Measurements from ENCODE around the gene MGARP. TPM values are rescaled to one million over a fixed set of nuclear protein-coding genes. Genes with fewer than 3 reads are reported as not detected.
A peak's percentile ranks its signal among the peaks of the same experiment; 100 is the strongest.

The MGARP gene
- total RNA-seq, 1 experiment from 2014 or later, result not detected

- Histone ChIP-seq H4K20me1 (ENCODE audit: insufficient read depth, low read depth, low read length) (no peaks in the 10 kb centered on the region), H3K36me3 (ENCODE audit: insufficient read depth, low read length) (no peaks in the 10 kb centered on the region), H3K79me2 (ENCODE audit: low read length) (no peaks in the 10 kb centered on the region), H3K9me3 (ENCODE audit: low read length) (no peaks in the 10 kb centered on the region), H3K4me3 (ENCODE audit: low read length) (no peak overlapping the region), H2AFZ (ENCODE audit: low read length) (no peak overlapping the region), H3K9me2 (replicated peaks; ENCODE audit: insufficient read depth, low read length) (no peaks in the 10 kb centered on the region), H3K4me1 (ENCODE audit: low read length) (no peaks in the 10 kb centered on the region), H3K9ac (ENCODE audit: low read length) (no peak overlapping the region), H3K27me3 (ENCODE audit: low read length) (no peaks in the 10 kb centered on the region), H3K4me2 (ENCODE audit: low read depth, low read length, poor library complexity, severe bottlenecking) (no peak overlapping the region), H3K27ac (ENCODE audit: low read length) (no peak overlapping the region)
- no peak for DNase-seq
Observed at GRCh38 chr4:139234253-139234652, 45.8 kb downstream of the MGARP start.

DNA sequence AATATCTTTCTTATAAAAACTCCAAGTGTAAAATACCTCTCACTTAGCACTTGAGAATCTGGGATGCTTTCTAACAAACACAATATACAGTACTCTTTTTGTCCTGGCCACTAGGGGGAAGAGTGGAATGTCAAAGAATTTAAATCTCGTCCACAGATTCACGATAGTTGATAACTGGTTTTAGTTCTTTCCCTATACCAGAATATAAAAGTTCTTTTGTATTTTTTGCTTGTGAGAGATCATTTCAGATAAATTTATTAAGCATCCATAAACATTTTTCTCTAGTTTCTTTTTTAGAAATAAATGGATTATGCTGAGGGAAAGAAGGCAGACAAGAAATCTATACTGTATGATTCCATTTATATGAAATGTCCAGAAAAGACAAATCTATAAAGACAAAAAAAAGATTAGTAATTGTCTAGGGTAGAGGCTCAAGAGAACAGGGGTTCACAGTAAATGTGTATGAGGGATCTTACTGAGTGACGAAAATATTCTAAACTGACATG lies 50.4 kb downstream of the MGARP start:
- peak; percentile 77 for DNase-seq
- Histone ChIP-seq H3K9me3 (ENCODE audit: low read length) (no peaks in the 10 kb centered on the region), H3K9ac (ENCODE audit: low read length) (no peak overlapping the region), H3K27me3 (ENCODE audit: low read length) (no peaks in the 10 kb centered on the region), H3K4me3 (ENCODE audit: low read length) (no peak overlapping the region), H4K20me1 (ENCODE audit: insufficient read depth, low read depth, low read length) (no peaks in the 10 kb centered on the region), H3K9me2 (replicated peaks; ENCODE audit: insufficient read depth, low read length) (no peaks in the 10 kb centered on the region), H3K79me2 (ENCODE audit: low read length) (no peaks in the 10 kb centered on the region), H3K36me3 (ENCODE audit: insufficient read depth, low read length) (no peaks in the 10 kb centered on the region), H3K4me1 (ENCODE audit: low read length) (no peaks in the 10 kb centered on the region), H3K4me2 (ENCODE audit: low read depth, low read length, poor library complexity, severe bottlenecking) (no peak overlapping the region), H2AFZ (ENCODE audit: low read length) (no peak overlapping the region), H3K27ac (ENCODE audit: low read length) (no peak overlapping the region)

GRCh38 chr4:139227729-139228404 lies 52.2 kb downstream of the MGARP start:
- Histone ChIP-seq H3K79me2 (ENCODE audit: low read length) (no peaks in the 10 kb centered on the region), H3K9me3 (ENCODE audit: low read length) (no peaks in the 10 kb centered on the region), H3K36me3 (ENCODE audit: insufficient read depth, low read length) (no peaks in the 10 kb centered on the region), H3K9me2 (replicated peaks; ENCODE audit: insufficient read depth, low read length) (no peaks in the 10 kb centered on the region), H2AFZ (ENCODE audit: low read length) (no peak overlapping the region), H3K4me3 (ENCODE audit: low read length) (no peak overlapping the region), H3K4me2 (ENCODE audit: low read depth, low read length, poor library complexity, severe bottlenecking) (no peak overlapping the region), H3K9ac (ENCODE audit: low read length) (no peak overlapping the region), H3K4me1 (ENCODE audit: low read length) (no peaks in the 10 kb centered on the region), H3K27ac (ENCODE audit: low read length) (no peak overlapping the region), H3K27me3 (ENCODE audit: low read length) (no peaks in the 10 kb centered on the region), H4K20me1 (ENCODE audit: insufficient read depth, low read depth, low read length) (no peaks in the 10 kb centered on the region)
- peak; percentile 51 for DNase-seq

DNA sequence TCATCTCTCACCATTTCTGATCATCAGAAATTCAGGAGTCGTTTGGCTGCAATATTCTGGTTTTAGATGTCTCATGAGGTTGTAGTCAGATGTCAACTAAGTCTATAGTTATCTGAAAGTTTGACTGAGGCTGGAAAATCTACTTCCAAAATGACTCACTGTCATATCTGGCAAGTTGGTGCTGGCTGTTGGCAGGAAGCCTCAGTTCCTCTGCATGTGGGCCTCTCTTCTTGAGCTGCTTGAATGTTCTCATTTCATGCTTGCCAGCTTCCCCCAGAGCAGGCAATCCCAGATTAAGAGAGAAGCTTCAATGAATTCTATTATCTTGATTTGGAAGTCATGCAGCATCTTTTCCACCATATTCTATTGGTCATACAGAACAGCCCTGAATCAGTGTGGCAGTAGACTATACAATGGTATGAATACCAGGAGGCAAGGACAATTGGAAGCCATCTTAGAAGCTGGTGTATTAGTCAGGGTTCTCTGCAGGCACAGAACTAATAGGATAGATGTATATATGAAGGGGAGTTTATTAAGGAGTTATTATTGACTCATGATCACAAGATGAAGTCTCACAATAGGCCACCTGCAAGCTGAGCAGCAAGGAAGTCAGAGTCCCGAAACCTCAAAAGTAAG lies 56.2 kb downstream of the MGARP start:
- Histone ChIP-seq H3K4me1 (ENCODE audit: low read length) (no peaks in the 10 kb centered on the region), H3K27ac (ENCODE audit: low read length) (no peak overlapping the region), H4K20me1 (ENCODE audit: insufficient read depth, low read depth, low read length) (no peaks in the 10 kb centered on the region), H3K36me3 (ENCODE audit: insufficient read depth, low read length) (no peaks in the 10 kb centered on the region), H3K27me3 (ENCODE audit: low read length) (no peaks in the 10 kb centered on the region), H3K4me3 (ENCODE audit: low read length) (no peak overlapping the region), H3K9ac (ENCODE audit: low read length) (no peak overlapping the region), H3K79me2 (ENCODE audit: low read length) (no peaks in the 10 kb centered on the region), H2AFZ (ENCODE audit: low read length) (no peak overlapping the region), H3K4me2 (ENCODE audit: low read depth, low read length, poor library complexity, severe bottlenecking) (no peak overlapping the region), H3K9me3 (ENCODE audit: low read length) (no peaks in the 10 kb centered on the region), H3K9me2 (replicated peaks; ENCODE audit: insufficient read depth, low read length) (no peaks in the 10 kb centered on the region)
- DNase-seq, result no peak

DNA sequence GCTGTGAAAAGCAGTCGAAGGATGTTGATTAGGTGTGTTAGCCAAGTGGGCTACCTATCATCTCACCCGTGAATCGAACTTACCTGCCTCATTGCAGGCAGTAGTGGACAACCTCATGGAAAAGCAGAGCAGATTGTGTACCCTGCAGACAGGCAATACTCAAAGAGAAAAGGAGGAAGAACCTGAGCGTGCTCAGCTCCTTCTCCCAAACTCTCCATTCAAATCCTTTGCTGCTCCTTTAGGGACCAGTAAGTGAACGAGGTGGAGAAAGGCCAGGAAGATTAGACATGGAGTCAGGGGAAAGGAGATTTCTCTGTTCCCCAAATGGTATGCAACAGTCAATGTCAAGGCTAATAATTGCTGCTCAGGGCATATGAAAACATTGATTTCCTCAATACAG lies 57.8 kb downstream of the MGARP start:
- Histone ChIP-seq H3K9me2 (replicated peaks; ENCODE audit: insufficient read depth, low read length) (no peaks in the 10 kb centered on the region), H3K4me2 (ENCODE audit: low read depth, low read length, poor library complexity, severe bottlenecking) (no peak overlapping the region), H3K4me1 (ENCODE audit: low read length) (no peaks in the 10 kb centered on the region), H3K9me3 (ENCODE audit: low read length) (no peaks in the 10 kb centered on the region), H3K9ac (ENCODE audit: low read length) (no peak overlapping the region), H3K4me3 (ENCODE audit: low read length) (no peak overlapping the region), H3K27ac (ENCODE audit: low read length) (no peak overlapping the region), H4K20me1 (ENCODE audit: insufficient read depth, low read depth, low read length) (no peaks in the 10 kb centered on the region), H3K36me3 (ENCODE audit: insufficient read depth, low read length) (no peaks in the 10 kb centered on the region), H3K27me3 (ENCODE audit: low read length) (no peaks in the 10 kb centered on the region), H3K79me2 (ENCODE audit: low read length) (no peaks in the 10 kb centered on the region), H2AFZ (ENCODE audit: low read length) (no peak overlapping the region)
- no peak for DNase-seq

GRCh38 chr4:139221687-139222086 lies 58.3 kb downstream of the MGARP start:
- H3K36me3 ChIP-seq (ENCODE audit: insufficient read depth, low read length), result no peaks in the 10 kb centered on the region
- H3K27me3 ChIP-seq (ENCODE audit: low read length), result no peaks in the 10 kb centered on the region
- no peaks in the 10 kb centered on the region for H3K9me3 ChIP-seq (ENCODE audit: low read length)
- H3K9ac ChIP-seq (ENCODE audit: low read length), result no peak overlapping the region
- no peak overlapping the region for H2AFZ ChIP-seq (ENCODE audit: low read length)
- H3K27ac ChIP-seq (ENCODE audit: low read length), result no peak overlapping the region
- H3K79me2 ChIP-seq (ENCODE audit: low read length), result no peaks in the 10 kb centered on the region
- no peak overlapping the region for H3K4me3 ChIP-seq (ENCODE audit: low read length)
- no peaks in the 10 kb centered on the region for H3K9me2 ChIP-seq (replicated peaks; ENCODE audit: insufficient read depth, low read length)
- no peaks in the 10 kb centered on the region for H4K20me1 ChIP-seq (ENCODE audit: insufficient read depth, low read depth, low read length)
- no peaks in the 10 kb centered on the region for H3K4me1 ChIP-seq (ENCODE audit: low read length)
- no peak overlapping the region for H3K4me2 ChIP-seq (ENCODE audit: low read depth, low read length, poor library complexity, severe bottlenecking)
- no peak for DNase-seq

- no peaks in the 10 kb centered on the region for H3K9me2 ChIP-seq (replicated peaks; ENCODE audit: insufficient read depth, low read length)
- no peak for DNase-seq
Observed at GRCh38 chr4:139219450-139220055, 60.5 kb downstream of the MGARP start.

More at GRCh38 chr4:139219450-139220055, 60.5 kb downstream of the MGARP start:
- Histone ChIP-seq H2AFZ (ENCODE audit: low read length) (no peak overlapping the region), H3K36me3 (ENCODE audit: insufficient read depth, low read length) (no peaks in the 10 kb centered on the region), H3K79me2 (ENCODE audit: low read length) (no peaks in the 10 kb centered on the region), H3K4me2 (ENCODE audit: low read depth, low read length, poor library complexity, severe bottlenecking) (no peak overlapping the region), H3K9me3 (ENCODE audit: low read length) (no peaks in the 10 kb centered on the region), H3K4me3 (ENCODE audit: low read length) (no peak overlapping the region), H3K27me3 (ENCODE audit: low read length) (no peaks in the 10 kb centered on the region), H3K27ac (ENCODE audit: low read length) (no peak overlapping the region), H4K20me1 (ENCODE audit: insufficient read depth, low read depth, low read length) (no peaks in the 10 kb centered on the region), H3K9ac (ENCODE audit: low read length) (no peak overlapping the region), H3K4me1 (ENCODE audit: low read length) (peaks cover 8% of the 10 kb centered on the region)

Measured in Karpas-422 (cell line).